ENCODE data around the gene SIGLEC14. TPM values are rescaled to one million over a fixed set of nuclear protein-coding genes. Genes with fewer than 3 reads are reported as not detected.

SIGLEC14 gene
- polyA plus RNA-seq, 1 of the 3 experiments (the other 2 are of a cell fraction): 0.03 TPM

- DNase-seq: no peak
- no peaks in the 10 kb centered on the region for H4K20me1 ChIP-seq (ENCODE audit: insufficient read depth)
- H2AFZ ChIP-seq (ENCODE audit: low read depth): no peak overlapping the region
- no peak overlapping the region for H3K4me2 ChIP-seq
- POLR2A ChIA-PET: no interaction called here
- H3K79me2 ChIP-seq (ENCODE audit: insufficient read depth): no peaks in the 10 kb centered on the region
- WGBS (ENCODE audit: low lambda C conversion rate): 37% methylated on average over 9 of the region's 11 CpGs
- H3K36me3 ChIP-seq (replicated peaks in 1 of 2; ENCODE audit: control insufficient read depth in 1 of 2, insufficient read depth in 2 of 2, low read length in 1 of 2): no peaks in the 10 kb centered on the region
- H3K9me2 ChIP-seq: no peaks in the 10 kb centered on the region
- no peak overlapping the region for H3K9ac ChIP-seq
- H3F3A ChIP-seq (replicated peaks; ENCODE audit: insufficient read depth): no peaks in the 10 kb centered on the region
- no peak overlapping the region for H3K27ac ChIP-seq (ENCODE audit: low read depth in 2 of 2, low read length in 1 of 2)
- H3K4me3 ChIP-seq (ENCODE audit: low read depth in 2 of 2, low read length in 1 of 2): no peak overlapping the region
- TF ChIP-seq RFX5 (IDR thresholded peaks at IDR 0.05; ENCODE audit: low read length): no peak
- TF ChIP-seq, protein P1, sequence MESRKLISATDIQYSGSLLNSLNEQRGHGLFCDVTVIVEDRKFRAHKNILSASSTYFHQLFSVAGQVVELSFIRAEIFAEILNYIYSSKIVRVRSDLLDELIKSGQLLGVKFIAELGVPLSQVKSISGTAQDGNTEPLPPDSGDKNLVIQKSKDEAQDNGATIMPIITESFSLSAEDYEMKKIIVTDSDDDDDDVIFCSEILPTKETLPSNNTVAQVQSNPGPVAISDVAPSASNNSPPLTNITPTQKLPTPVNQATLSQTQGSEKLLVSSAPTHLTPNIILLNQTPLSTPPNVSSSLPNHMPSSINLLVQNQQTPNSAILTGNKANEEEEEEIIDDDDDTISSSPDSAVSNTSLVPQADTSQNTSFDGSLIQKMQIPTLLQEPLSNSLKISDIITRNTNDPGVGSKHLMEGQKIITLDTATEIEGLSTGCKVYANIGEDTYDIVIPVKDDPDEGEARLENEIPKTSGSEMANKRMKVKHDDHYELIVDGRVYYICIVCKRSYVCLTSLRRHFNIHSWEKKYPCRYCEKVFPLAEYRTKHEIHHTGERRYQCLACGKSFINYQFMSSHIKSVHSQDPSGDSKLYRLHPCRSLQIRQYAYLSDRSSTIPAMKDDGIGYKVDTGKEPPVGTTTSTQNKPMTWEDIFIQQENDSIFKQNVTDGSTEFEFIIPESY (IDR thresholded peaks at IDR 0.05; ENCODE audit: borderline replicate concordance, low read depth): no peak
- TF ChIP-seq YY1 (IDR thresholded peaks at IDR 0.05; ENCODE audit: low read depth): no peak
- no peak for TF ChIP-seq RAD21 (IDR thresholded peaks at IDR 0.05; ENCODE audit: low read length)
- TF ChIP-seq PBX3 (IDR thresholded peaks at IDR 0.05): no peak
- TF ChIP-seq MXI1 (IDR thresholded peaks at IDR 0.05; ENCODE audit: low read depth, low read length): no peak
- TF ChIP-seq CHD2 (IDR thresholded peaks at IDR 0.05; ENCODE audit: low read length, partially characterized antibody): no peak
- TF ChIP-seq NFIC (IDR thresholded peaks at IDR 0.05; ENCODE audit: borderline replicate concordance): no peak
- TF ChIP-seq REST (IDR thresholded peaks at IDR 0.05; ENCODE audit: low read depth, low read length): no peak
- TF ChIP-seq FOXJ3 (CRISPR knock-in tag; IDR thresholded peaks at IDR 0.05): no peak
- no peak for TF ChIP-seq USF2 (IDR thresholded peaks at IDR 0.05; ENCODE audit: borderline replicate concordance, low read depth, low read length)
- no peaks in the 10 kb centered on the region; the same call in 1 of the 2 replicates for H3K27me3 ChIP-seq (ENCODE audit: insufficient read depth)
- CTCF ChIA-PET: interaction anchor here (0.8 to 2.9 kb wide), 8 partner anchors 12 to 215 kb away, joined by 3 to 20 read pairs (median 4); no protein-coding TSS in a partner anchor
- H3K9me3 ChIP-seq: no peaks in the 10 kb centered on the region
- peaks cover 0 to 3% of the 10 kb centered on the region in 2 experiments; a peak in 1 of 4 replicates for H3K4me1 ChIP-seq (ENCODE audit: control insufficient read depth in 1 of 2, insufficient read depth in 2 of 2, low read depth in 1 of 2, low read length in 1 of 2)
These were observed 30.0 kb upstream of the SIGLEC14 start for GRCh38 chr19:51676566-51677083.

Data from SK-N-SH (cell line).